Skeletal muscle satellite cell (primary cell): Measurements from ENCODE around the gene UBAC2.

Experiments used
- H3K27me3 ChIP-seq: 2 replicates; pipeline ENCODE4 v1.7.0; 2013; ENCODE audit warnings: low read length; ENCODE audit not compliant: control insufficient read depth, insufficient read depth
- H3K36me3 ChIP-seq: 2 replicates; pipeline ENCODE4 v1.7.0; 2013; ENCODE audit warnings: mild to moderate bottlenecking, control low read depth, low read length; ENCODE audit not compliant: insufficient read depth
- H3K4me1 ChIP-seq: 2 replicates; pipeline ENCODE4 v1.7.0; 2013; ENCODE audit warnings: low read length; ENCODE audit not compliant: control insufficient read depth, insufficient read depth
- H3K4me2 ChIP-seq: 2 replicates; pipeline ENCODE4 v1.7.0; 2013; ENCODE audit warnings: mild to moderate bottlenecking, low read length
- H3K4me3 ChIP-seq: 2 replicates; pipeline ENCODE4 v1.7.0; 2013; ENCODE audit warnings: low read length
- H3K9ac ChIP-seq: 2 replicates; pipeline ENCODE4 v1.7.0; 2013; ENCODE audit warnings: mild to moderate bottlenecking, low read depth, low read length, moderate library complexity
- H3K9me3 ChIP-seq: replicated peaks from 2 replicates; pipeline ENCODE4 v1.7.0; 2013; ENCODE audit warnings: mild to moderate bottlenecking, control low read depth, low read length

The UBAC2 gene

DNA sequence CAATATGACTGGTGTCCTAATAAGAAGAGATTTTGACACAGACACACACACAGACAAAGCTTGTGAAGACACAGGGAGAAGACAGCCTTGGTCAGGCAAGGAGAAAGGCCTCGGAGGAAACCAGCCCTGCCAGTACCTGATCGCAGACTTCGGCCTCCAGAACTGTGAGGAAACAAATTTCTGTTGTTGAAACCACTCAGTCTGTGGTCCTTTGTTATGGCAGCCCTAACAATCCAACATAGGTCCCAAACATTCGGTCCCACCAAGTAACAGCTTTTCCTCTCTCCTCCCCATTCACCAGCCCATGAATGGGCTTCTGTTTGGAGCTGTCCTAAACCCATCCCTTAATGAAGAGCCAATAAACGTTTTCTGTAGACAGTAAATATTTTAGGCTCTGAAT is 36.4 kb upstream of the UBAC2 start:
- Histone ChIP-seq H3K4me1 (no peaks in the 10 kb centered on the region), H3K27me3 (peaks cover 11% of the 10 kb centered on the region), H3K4me2 (no peak overlapping the region)

DNA sequence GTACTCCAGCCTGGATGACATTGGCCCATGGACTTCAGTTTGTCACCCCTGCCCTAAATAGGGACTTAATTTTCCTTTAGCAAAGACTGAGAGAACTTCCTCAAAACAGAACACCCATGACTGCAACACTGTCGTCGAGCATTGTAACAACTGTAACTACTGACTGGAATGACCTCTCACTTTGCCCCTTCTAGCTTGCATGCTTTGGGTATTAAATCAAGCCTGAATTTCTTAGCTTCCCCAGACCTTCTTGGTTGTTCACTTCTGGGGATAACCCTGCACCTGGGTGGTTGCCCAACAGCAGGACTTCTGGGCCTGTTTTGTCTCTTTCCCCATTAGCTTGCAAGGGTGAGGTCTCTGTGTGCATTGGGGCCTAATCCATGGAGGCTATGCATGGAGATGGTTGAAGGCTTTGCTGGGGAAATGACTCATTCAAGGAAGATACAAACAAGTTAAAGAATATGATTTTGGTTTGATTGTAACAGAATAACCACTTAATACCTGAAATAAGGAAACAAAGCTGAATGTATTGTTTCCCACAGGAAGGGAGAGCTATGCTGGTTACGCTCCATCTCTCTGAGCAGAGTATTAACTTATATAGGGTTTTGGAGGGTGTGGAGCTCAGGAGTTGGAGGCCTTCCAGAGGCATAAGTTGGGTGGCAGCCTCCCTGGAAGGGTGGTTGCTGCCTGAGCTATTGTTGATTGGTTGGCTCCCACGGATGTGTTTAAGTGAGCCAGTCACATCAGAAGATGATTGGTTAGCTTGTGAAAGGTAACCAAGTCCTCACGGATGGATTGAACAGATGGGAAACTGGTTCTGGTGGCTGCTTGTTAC is 34.7 kb upstream of the UBAC2 start:
- Histone ChIP-seq H3K4me3 (no peak overlapping the region), H3K9ac (no peak overlapping the region), H3K9me3 (no peaks in the 10 kb centered on the region), H3K36me3 (no peaks in the 10 kb centered on the region), H3K4me1 (no peaks in the 10 kb centered on the region), H3K4me2 (no peak overlapping the region), H3K27me3 (peaks cover 6% of the 10 kb centered on the region)

More for the DNA sequence above, 36.4 kb upstream of the UBAC2 start:
- Histone ChIP-seq H3K4me3 (no peak overlapping the region), H3K36me3 (no peaks in the 10 kb centered on the region), H3K9ac (no peak overlapping the region), H3K9me3 (no peaks in the 10 kb centered on the region)

GRCh38 chr13:99172951-99173350 is 27.7 kb upstream of the UBAC2 start:
- no peak overlapping the region for H3K4me3 ChIP-seq
- no peaks in the 10 kb centered on the region for H3K9me3 ChIP-seq
- peaks cover 9% of the 10 kb centered on the region for H3K27me3 ChIP-seq
- H3K36me3 ChIP-seq = no peaks in the 10 kb centered on the region
- H3K4me2 ChIP-seq = no peak overlapping the region
- no peak overlapping the region for H3K9ac ChIP-seq
- H3K4me1 ChIP-seq = peaks cover 3% of the 10 kb centered on the region

- H3K4me1 ChIP-seq = peaks cover 3% of the 10 kb centered on the region
- no peak overlapping the region for H3K4me3 ChIP-seq
- H3K9me3 ChIP-seq = no peaks in the 10 kb centered on the region
- no peak overlapping the region for H3K9ac ChIP-seq
- no peaks in the 10 kb centered on the region for H3K36me3 ChIP-seq
- H3K4me2 ChIP-seq = no peak overlapping the region
- H3K27me3 ChIP-seq = peaks cover 13% of the 10 kb centered on the region
Measured at GRCh38 chr13:99173606-99174005, 27.0 kb upstream of the UBAC2 start.

DNA sequence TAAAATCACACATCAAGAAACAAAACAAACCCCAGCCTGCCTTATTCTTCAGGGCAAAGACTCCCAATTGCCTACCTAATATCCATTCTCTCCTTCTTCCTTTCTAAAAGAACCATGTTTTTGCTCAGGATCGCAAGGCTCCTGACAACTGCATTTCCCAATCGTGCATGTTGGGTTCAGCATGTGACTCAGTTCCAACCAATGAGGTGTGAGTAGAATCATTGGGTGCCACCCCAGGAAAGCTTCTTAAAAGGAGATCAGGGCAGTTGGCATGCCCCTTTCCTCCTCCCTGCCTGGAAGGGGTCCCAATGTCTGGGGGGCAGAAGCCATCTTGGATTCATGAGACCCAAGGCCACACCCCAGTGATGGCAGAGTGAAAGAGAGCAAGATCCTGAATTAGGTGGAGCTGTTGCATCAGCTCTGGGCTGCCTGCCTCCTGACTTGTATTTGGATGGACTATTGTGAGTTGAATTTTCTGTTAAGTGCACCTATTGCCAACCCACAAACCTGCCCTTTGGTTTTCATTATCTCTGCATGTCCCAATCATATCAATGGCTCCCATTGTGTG is 26.0 kb upstream of the UBAC2 start:
- Histone ChIP-seq H3K4me1 (peaks cover 3% of the 10 kb centered on the region), H3K9ac (no peak overlapping the region), H3K4me2 (no peak overlapping the region), H3K9me3 (no peaks in the 10 kb centered on the region), H3K36me3 (no peaks in the 10 kb centered on the region), H3K4me3 (no peak overlapping the region), H3K27me3 (peaks cover 22% of the 10 kb centered on the region)

DNA sequence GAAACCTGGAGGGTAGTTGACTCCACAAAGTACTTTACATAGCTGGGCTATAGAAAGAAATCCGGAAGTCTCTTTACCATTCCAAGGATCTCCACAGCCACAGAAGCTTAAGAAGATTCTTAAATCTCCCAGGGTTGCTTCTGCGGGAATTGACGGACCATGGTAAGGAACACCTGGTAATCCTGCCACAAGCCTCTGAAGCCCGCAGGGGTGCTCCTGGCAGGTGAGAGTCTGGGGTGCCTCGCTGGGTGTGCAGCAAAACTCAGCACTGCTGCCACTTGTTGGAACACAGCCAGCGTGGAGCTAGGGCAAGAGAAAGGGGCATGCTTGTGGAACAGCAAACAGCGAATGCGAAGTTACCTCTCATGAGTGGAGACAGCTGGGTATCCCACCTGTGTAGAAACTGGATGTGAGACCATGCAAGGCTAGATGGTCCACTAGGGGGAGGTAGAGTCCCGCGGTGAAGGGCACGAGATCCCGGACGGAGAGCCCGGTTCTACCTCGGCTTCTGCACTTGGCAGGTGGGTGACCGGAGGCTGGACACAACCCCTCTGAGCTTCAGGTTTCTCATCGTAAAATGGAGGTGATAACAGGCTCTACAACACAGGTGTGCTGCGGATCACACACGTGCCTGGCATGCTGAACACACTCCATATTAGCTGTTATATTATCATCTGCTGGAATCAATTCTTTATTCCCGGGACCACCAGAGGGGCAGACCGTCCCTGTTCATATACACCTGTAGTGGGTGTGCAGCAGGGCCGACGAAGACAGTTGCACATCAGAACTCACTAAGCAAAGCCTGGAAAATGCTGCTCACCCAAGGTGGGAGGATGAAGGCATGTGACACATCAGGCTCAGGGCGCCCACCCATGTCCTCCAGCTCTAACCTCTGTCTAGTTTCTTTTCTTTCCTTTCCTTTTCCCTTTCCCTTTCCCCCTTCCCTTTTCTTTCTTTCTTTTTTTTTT is 24.1 kb upstream of the UBAC2 start:
- Histone ChIP-seq H3K4me1 (peaks cover 3% of the 10 kb centered on the region), H3K36me3 (no peaks in the 10 kb centered on the region), H3K4me3 (no peak overlapping the region), H3K9ac (no peak overlapping the region), H3K4me2 (peak overlapping the region; percentile 43), H3K9me3 (no peaks in the 10 kb centered on the region), H3K27me3 (peaks cover 24% of the 10 kb centered on the region)

DNA sequence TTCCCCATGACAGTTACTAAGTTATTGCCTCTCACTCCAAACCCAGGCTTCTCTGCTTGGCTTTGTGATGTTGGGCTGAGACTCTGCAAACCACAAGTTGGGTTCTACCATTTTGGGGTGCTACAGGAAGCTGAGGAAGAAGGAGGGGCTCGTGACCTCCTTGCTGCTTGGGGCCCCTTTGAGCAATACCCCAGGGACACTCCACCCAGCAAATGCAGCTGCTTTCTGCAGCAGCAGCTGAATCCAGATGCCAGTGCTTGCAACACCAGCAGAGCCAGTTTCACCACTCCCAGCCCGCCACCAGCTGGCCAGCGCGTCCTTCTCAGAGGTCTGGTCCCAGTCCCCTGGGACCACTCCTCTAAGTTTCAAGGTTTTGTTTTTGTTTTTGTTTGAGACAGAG is 22.0 kb upstream of the UBAC2 start:
- Histone ChIP-seq H3K4me3 (no peak overlapping the region), H3K9ac (no peak overlapping the region), H3K36me3 (no peaks in the 10 kb centered on the region), H3K27me3 (peaks cover 24% of the 10 kb centered on the region), H3K4me1 (peaks cover 3% of the 10 kb centered on the region), H3K9me3 (no peaks in the 10 kb centered on the region), H3K4me2 (no peak overlapping the region)

- H3K4me3 ChIP-seq = no peak overlapping the region
- H3K4me1 ChIP-seq = peaks cover 3% of the 10 kb centered on the region
- H3K4me2 ChIP-seq = no peak overlapping the region
- no peaks in the 10 kb centered on the region for H3K36me3 ChIP-seq
- H3K9me3 ChIP-seq = no peaks in the 10 kb centered on the region
- peaks cover 24% of the 10 kb centered on the region for H3K27me3 ChIP-seq
- H3K9ac ChIP-seq = no peak overlapping the region
Measured at GRCh38 chr13:99179460-99179859, 21.2 kb upstream of the UBAC2 start.

DNA sequence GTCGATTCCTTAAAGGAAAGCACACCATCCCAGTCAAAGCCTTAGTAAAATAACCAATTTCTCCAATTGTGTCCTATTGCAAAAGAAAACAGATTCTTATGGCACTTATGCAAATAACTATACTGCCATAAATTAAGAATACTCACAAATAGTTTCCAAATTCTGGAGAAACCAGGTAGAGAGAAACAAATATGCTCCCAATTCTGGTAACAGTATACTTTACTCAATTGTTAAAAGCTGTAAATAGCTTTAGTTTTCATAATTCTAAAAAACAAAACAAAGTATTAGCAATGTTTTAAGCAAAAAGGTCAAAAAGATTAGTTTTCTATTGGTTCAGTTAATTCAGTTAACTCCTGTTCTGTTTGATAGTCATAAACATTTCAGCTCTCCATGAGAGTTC is 18.2 kb upstream of the UBAC2 start:
- H3K27me3 ChIP-seq = peaks cover 19% of the 10 kb centered on the region
- H3K4me2 ChIP-seq = no peak overlapping the region
- no peaks in the 10 kb centered on the region for H3K4me1 ChIP-seq
- no peaks in the 10 kb centered on the region for H3K36me3 ChIP-seq
- no peaks in the 10 kb centered on the region for H3K9me3 ChIP-seq
- no peak overlapping the region for H3K4me3 ChIP-seq
- H3K9ac ChIP-seq = no peak overlapping the region

DNA sequence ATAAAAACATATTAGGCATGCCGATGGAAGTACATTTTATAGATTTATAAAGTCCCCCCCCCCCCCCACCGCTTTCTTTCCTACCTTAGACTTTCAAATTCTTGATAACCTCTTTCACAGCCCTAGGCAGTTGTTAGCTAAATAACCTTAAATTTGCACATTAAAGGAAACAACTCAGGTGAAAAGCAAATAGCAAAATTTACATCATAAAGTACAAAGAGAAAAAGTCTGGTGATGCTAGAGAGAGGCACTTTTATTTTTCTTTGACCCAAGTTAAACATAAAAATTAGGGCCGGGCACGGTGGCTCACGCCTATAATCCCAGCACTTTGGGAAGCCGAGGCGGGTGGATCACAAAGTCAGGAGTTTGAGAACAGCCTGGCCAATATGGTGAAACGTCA is 15.0 kb upstream of the UBAC2 start:
- Histone ChIP-seq H3K9ac (no peak overlapping the region), H3K9me3 (no peaks in the 10 kb centered on the region), H3K4me2 (no peak overlapping the region), H3K4me1 (no peaks in the 10 kb centered on the region), H3K36me3 (no peaks in the 10 kb centered on the region), H3K27me3 (peaks cover 5% of the 10 kb centered on the region), H3K4me3 (no peak overlapping the region)

- H3K4me2 ChIP-seq = no peak overlapping the region
- H3K36me3 ChIP-seq = no peaks in the 10 kb centered on the region
- no peaks in the 10 kb centered on the region for H3K4me1 ChIP-seq
- no peaks in the 10 kb centered on the region for H3K9me3 ChIP-seq
- no peak overlapping the region for H3K4me3 ChIP-seq
- H3K27me3 ChIP-seq = peaks cover 13% of the 10 kb centered on the region
- H3K9ac ChIP-seq = no peak overlapping the region
Measured at GRCh38 chr13:99190147-99190985, 10.3 kb upstream of the UBAC2 start.
